ENCODE results near the gene PLA2G5.

The PLA2G5 gene

DNA sequence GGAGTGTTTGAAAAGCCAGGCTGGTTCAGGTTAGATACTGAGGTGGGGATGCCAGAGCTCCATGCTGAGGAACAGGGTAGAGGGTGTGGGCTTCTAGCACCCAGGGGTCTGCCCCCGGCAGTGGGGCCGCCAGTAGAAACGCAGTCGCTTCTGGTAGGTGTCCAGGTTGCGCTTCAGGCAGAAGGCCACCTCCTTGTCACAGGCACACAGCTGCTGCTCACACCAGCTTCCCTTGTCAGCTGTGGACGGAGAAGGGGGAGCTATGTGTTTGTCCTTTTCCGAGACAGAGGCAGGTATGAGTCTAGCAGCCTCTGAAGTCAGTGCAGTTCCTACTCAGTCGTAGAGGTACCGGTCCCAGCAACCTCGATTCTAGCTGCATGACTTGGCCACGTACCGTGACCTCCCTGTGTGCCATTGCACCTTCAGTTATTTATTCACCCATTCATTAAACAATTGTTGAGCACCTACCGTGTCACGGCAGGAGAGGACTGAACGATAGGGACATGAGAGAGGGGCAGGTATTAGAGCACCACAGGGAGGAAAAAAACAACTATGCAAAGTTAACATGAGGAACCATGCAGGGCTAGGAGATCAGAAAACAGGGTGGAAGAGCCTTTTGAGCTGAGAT lies 44.1 kb downstream of the PLA2G5 start:
- Histone ChIP-seq H3K36me3 (ENCODE audit: control insufficient read depth in 2 of 2, insufficient read depth in 2 of 2, low read length in 2 of 2) (no peaks in the 10 kb centered on the region), H3K9ac (ENCODE audit: low read depth in 1 of 2, low read length in 2 of 2) (no peak overlapping the region), H3K9me3 (ENCODE audit: control insufficient read depth in 2 of 2, low read length in 2 of 2) (no peaks in the 10 kb centered on the region), H3K27ac (ENCODE audit: low read depth in 2 of 2, low read length in 2 of 2) (no peak overlapping the region), H3K4me3 (ENCODE audit: low read length in 2 of 2) (no peak overlapping the region), H3K27me3 (ENCODE audit: control insufficient read depth in 2 of 2, insufficient read depth in 2 of 2, low read length in 2 of 2) (no peaks in the 10 kb centered on the region), H3K4me1 (ENCODE audit: control insufficient read depth in 2 of 2, insufficient read depth in 2 of 2, low read length in 2 of 2) (no peaks in the 10 kb centered on the region)

- Histone ChIP-seq H3K4me3 (ENCODE audit: low read length in 2 of 2) (no peak overlapping the region), H3K27ac (ENCODE audit: low read depth in 2 of 2, low read length in 2 of 2) (no peak overlapping the region), H3K4me1 (ENCODE audit: control insufficient read depth in 2 of 2, insufficient read depth in 2 of 2, low read length in 2 of 2) (no peaks in the 10 kb centered on the region), H3K9me3 (ENCODE audit: control insufficient read depth in 2 of 2, low read length in 2 of 2) (no peaks in the 10 kb centered on the region), H3K36me3 (ENCODE audit: control insufficient read depth in 2 of 2, insufficient read depth in 2 of 2, low read length in 2 of 2) (no peaks in the 10 kb centered on the region), H3K9ac (ENCODE audit: low read depth in 1 of 2, low read length in 2 of 2) (no peak overlapping the region), H3K27me3 (ENCODE audit: control insufficient read depth in 2 of 2, insufficient read depth in 2 of 2, low read length in 2 of 2) (no peaks in the 10 kb centered on the region)
Observed at GRCh38 chr1:20115479-20115878, 45.5 kb downstream of the PLA2G5 start.

- H3K4me1 ChIP-seq (ENCODE audit: control insufficient read depth in 2 of 2, insufficient read depth in 2 of 2, low read length in 2 of 2): no peaks in the 10 kb centered on the region
- no peaks in the 10 kb centered on the region for H3K9me3 ChIP-seq (ENCODE audit: control insufficient read depth in 2 of 2, low read length in 2 of 2)
- no peaks in the 10 kb centered on the region for H3K36me3 ChIP-seq (ENCODE audit: control insufficient read depth in 2 of 2, insufficient read depth in 2 of 2, low read length in 2 of 2)
- H3K27me3 ChIP-seq (ENCODE audit: control insufficient read depth in 2 of 2, insufficient read depth in 2 of 2, low read length in 2 of 2): no peaks in the 10 kb centered on the region
- no peak overlapping the region for H3K27ac ChIP-seq (ENCODE audit: low read depth in 2 of 2, low read length in 2 of 2)
- H3K4me3 ChIP-seq (ENCODE audit: low read length in 2 of 2): no peak overlapping the region
- H3K9ac ChIP-seq (ENCODE audit: low read depth in 1 of 2, low read length in 2 of 2): no peak overlapping the region
Observed at GRCh38 chr1:20115916-20116315, 45.9 kb downstream of the PLA2G5 start.

DNA sequence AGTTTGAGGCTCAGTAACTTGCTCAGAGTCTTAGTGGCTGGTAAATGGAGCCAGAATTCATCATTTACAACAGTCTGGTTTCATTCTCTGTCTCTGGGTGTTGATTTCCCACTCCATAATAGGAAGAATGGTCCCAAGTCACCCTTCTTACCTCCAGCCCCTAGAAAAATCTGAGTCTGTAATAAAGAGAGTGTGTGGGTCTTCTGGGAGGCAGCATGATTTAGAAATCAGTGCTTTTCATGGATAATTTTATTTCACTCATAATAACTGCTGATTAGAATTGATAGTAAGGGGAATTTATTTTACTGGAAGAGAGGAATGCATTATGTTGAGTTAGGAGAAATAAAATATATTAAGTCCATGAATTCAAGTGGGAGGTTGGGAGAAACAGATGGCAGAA lies 47.2 kb downstream of the PLA2G5 start:
- H3K4me3 ChIP-seq (ENCODE audit: low read length in 2 of 2): no peak overlapping the region
- H3K27me3 ChIP-seq (ENCODE audit: control insufficient read depth in 2 of 2, insufficient read depth in 2 of 2, low read length in 2 of 2): peaks cover 0 to 4% of the 10 kb centered on the region in 2 donors
- H3K4me1 ChIP-seq (ENCODE audit: control insufficient read depth in 2 of 2, insufficient read depth in 2 of 2, low read length in 2 of 2): no peaks in the 10 kb centered on the region
- no peaks in the 10 kb centered on the region for H3K36me3 ChIP-seq (ENCODE audit: control insufficient read depth in 2 of 2, insufficient read depth in 2 of 2, low read length in 2 of 2)
- H3K9me3 ChIP-seq (ENCODE audit: control insufficient read depth in 2 of 2, low read length in 2 of 2): no peaks in the 10 kb centered on the region
- H3K27ac ChIP-seq (ENCODE audit: low read depth in 2 of 2, low read length in 2 of 2): no peak overlapping the region
- no peak overlapping the region for H3K9ac ChIP-seq (ENCODE audit: low read depth in 1 of 2, low read length in 2 of 2)

- Histone ChIP-seq H3K9ac (ENCODE audit: low read depth in 1 of 2, low read length in 2 of 2) (no peak within 1 kb of the TSS), H3K27me3 (ENCODE audit: control insufficient read depth in 2 of 2, insufficient read depth in 2 of 2, low read length in 2 of 2) (peaks cover 0 to 4% of the 10 kb centered on the region in 2 donors), H3K4me3 (ENCODE audit: low read length in 2 of 2) (no peak within 1 kb of the TSS), H3K27ac (ENCODE audit: low read depth in 2 of 2, low read length in 2 of 2) (no peak within 1 kb of the TSS), H3K9me3 (ENCODE audit: control insufficient read depth in 2 of 2, low read length in 2 of 2) (no peaks in the 10 kb centered on the region), H3K36me3 (ENCODE audit: control insufficient read depth in 2 of 2, insufficient read depth in 2 of 2, low read length in 2 of 2) (no peaks in the 10 kb centered on the region), H3K4me1 (ENCODE audit: control insufficient read depth in 2 of 2, insufficient read depth in 2 of 2, low read length in 2 of 2) (peaks cover 1 to 3% of the 10 kb centered on the region in 2 donors)
Observed at GRCh38 chr1:20119347-20119746, 49.4 kb downstream of the PLA2G5 start, which contains the start of gene PLA2G2D. Gene PLA2G2D, minus strand, starts transcription at chr1:20119536. Its CDS starts 38 bp downstream, at chr1:20119498.

DNA sequence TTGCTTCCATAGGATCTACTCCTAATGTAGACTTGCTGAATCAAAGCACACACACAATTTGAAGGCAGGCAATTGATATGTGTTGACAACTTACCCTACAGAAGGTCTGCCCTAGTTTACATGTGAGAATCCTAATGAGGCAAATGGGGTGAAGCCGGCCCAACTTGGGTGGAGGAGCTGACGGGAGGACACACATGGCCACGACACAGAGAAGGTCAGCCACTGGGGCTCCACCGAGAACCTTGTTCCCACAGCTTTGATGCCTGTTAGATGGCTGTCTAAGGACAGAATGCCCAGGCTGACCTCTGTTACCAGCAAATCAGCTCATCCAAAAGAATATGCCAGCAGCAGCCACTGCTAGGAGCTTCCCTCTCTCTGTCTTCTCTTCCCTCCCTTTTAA lies 50.8 kb downstream of the PLA2G5 start:
- no peak overlapping the region for H3K27ac ChIP-seq (ENCODE audit: low read depth in 2 of 2, low read length in 2 of 2)
- no peaks in the 10 kb centered on the region for H3K9me3 ChIP-seq (ENCODE audit: control insufficient read depth in 2 of 2, low read length in 2 of 2)
- H3K36me3 ChIP-seq (ENCODE audit: control insufficient read depth in 2 of 2, insufficient read depth in 2 of 2, low read length in 2 of 2): no peaks in the 10 kb centered on the region
- no peak overlapping the region for H3K9ac ChIP-seq (ENCODE audit: low read depth in 1 of 2, low read length in 2 of 2)
- H3K4me3 ChIP-seq (ENCODE audit: low read length in 2 of 2): no peak overlapping the region
- peaks cover 3 to 4% of the 10 kb centered on the region in 2 donors for H3K4me1 ChIP-seq (ENCODE audit: control insufficient read depth in 2 of 2, insufficient read depth in 2 of 2, low read length in 2 of 2)
- peaks cover 0 to 4% of the 10 kb centered on the region in 2 donors for H3K27me3 ChIP-seq (ENCODE audit: control insufficient read depth in 2 of 2, insufficient read depth in 2 of 2, low read length in 2 of 2)

DNA sequence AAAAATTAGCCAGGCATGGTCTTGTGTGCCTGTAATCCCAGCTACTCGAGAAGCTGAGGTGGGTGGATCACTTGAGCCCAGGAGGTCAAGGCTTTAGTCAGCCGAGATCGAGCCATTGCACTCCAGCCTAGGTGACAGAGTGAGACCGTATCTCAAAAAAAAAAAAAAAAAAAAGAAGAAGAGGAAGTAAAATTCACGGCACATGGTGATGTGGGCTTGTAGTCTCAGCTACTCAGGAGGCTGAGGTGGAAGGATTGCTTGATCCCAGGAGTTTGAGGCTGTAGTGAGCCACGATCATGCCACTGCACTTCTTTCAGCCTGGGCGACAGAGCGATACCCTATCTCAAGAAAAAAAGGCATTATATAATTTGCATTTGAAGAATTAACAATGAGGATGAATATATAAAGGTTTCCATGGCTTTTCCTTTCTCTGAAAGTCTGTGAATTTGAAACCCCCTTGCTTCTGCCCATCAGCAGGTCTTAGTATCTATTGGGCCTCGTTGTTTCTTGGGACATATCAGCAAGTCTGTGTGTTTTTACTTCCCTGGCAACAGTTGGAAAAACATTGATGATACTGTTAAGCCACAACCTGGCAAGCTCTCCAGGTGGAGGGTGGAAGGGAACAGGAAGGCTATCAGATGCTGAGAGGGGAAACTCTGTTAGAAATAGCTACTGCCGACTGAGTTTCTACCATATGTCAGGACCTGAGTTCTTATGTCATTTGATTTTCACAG lies 53.9 kb downstream of the PLA2G5 start:
- Histone ChIP-seq H3K27ac (ENCODE audit: low read depth in 2 of 2, low read length in 2 of 2) (no peak overlapping the region), H3K36me3 (ENCODE audit: control insufficient read depth in 2 of 2, insufficient read depth in 2 of 2, low read length in 2 of 2) (no peaks in the 10 kb centered on the region), H3K9ac (ENCODE audit: low read depth in 1 of 2, low read length in 2 of 2) (no peak overlapping the region), H3K4me3 (ENCODE audit: low read length in 2 of 2) (no peak overlapping the region), H3K4me1 (ENCODE audit: control insufficient read depth in 2 of 2, insufficient read depth in 2 of 2, low read length in 2 of 2) (peaks cover 3 to 11% of the 10 kb centered on the region in 2 donors), H3K27me3 (ENCODE audit: control insufficient read depth in 2 of 2, insufficient read depth in 2 of 2, low read length in 2 of 2) (peaks cover 0 to 4% of the 10 kb centered on the region in 2 donors), H3K9me3 (ENCODE audit: control insufficient read depth in 2 of 2, low read length in 2 of 2) (no peaks in the 10 kb centered on the region)

GRCh38 chr1:20124456-20125057 lies 54.6 kb downstream of the PLA2G5 start:
- peaks cover 3 to 11% of the 10 kb centered on the region in 2 donors for H3K4me1 ChIP-seq (ENCODE audit: control insufficient read depth in 2 of 2, insufficient read depth in 2 of 2, low read length in 2 of 2)
- H3K27ac ChIP-seq (ENCODE audit: low read depth in 2 of 2, low read length in 2 of 2): no peak overlapping the region
- no peaks in the 10 kb centered on the region for H3K36me3 ChIP-seq (ENCODE audit: control insufficient read depth in 2 of 2, insufficient read depth in 2 of 2, low read length in 2 of 2)
- peaks cover under 1 to 4% of the 10 kb centered on the region in 2 donors for H3K27me3 ChIP-seq (ENCODE audit: control insufficient read depth in 2 of 2, insufficient read depth in 2 of 2, low read length in 2 of 2)
- H3K4me3 ChIP-seq (ENCODE audit: low read length in 2 of 2): no peak overlapping the region
- H3K9me3 ChIP-seq (ENCODE audit: control insufficient read depth in 2 of 2, low read length in 2 of 2): no peaks in the 10 kb centered on the region
- H3K9ac ChIP-seq (ENCODE audit: low read depth in 1 of 2, low read length in 2 of 2): no peak overlapping the region

DNA sequence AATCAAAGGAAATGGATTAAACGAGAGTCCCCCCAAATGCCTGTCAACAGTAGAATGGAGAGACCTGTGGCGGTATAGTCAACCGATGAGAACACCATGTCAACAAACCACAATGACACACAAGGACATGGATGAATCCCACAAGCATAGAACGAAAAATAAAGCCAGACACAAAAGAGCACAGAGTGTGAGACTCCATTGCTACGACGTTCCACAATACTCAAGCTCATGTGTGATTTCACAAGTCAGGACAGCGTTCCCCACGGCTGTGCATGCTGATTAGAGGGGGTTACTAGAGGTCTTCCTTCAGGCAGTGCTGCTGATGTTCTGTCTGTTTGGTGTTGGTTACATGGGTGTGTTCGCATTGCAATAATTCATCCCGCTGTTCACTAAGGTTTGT lies 55.1 kb downstream of the PLA2G5 start:
- H3K27me3 ChIP-seq (ENCODE audit: control insufficient read depth in 2 of 2, insufficient read depth in 2 of 2, low read length in 2 of 2): peaks cover 2 to 4% of the 10 kb centered on the region in 2 donors
- H3K9me3 ChIP-seq (ENCODE audit: control insufficient read depth in 2 of 2, low read length in 2 of 2): no peaks in the 10 kb centered on the region
- no peak overlapping the region for H3K9ac ChIP-seq (ENCODE audit: low read depth in 1 of 2, low read length in 2 of 2)
- H3K4me3 ChIP-seq (ENCODE audit: low read length in 2 of 2): no peak overlapping the region
- H3K4me1 ChIP-seq (ENCODE audit: control insufficient read depth in 2 of 2, insufficient read depth in 2 of 2, low read length in 2 of 2): peaks cover 3 to 11% of the 10 kb centered on the region in 2 donors
- H3K27ac ChIP-seq (ENCODE audit: low read depth in 2 of 2, low read length in 2 of 2): no peak overlapping the region
- H3K36me3 ChIP-seq (ENCODE audit: control insufficient read depth in 2 of 2, insufficient read depth in 2 of 2, low read length in 2 of 2): no peaks in the 10 kb centered on the region

All from mucosa of rectum (tissue), 2 donors.